Esophagus squamous epithelium (tissue), 5 donors: Measurements from ENCODE around the gene RIMKLA. TPM values are rescaled to one million over a fixed set of nuclear protein-coding genes. Genes with fewer than 3 reads are reported as not detected.

Source experiments
- DNase-seq: peaks from one replicate; lab custom pipeline; 2025; lab: John Stamatoyannopoulos, UW
- H3K27ac ChIP-seq, 4 donors: fragments of 200-600 bp; sonication (generic); one replicate each; pipeline ENCODE4 v1.5.1; 2016 to 2019; ENCODE audit warnings: mild to moderate bottlenecking in 1 of 4
- H3K27me3 ChIP-seq, 4 donors: fragments of 200-600 bp; sonication (generic); 1 replicate in 3 of 4; 2 replicates in 1 of 4; pipeline versions ENCODE4 v1.5.1 to v1.6.0; 2017 to 2021; ENCODE audit warnings: antibody characterized with exemption in 1 of 4
- H3K36me3 ChIP-seq, 3 donors: fragments of 200-600 bp; sonication (generic); one replicate each; pipeline ENCODE4 v1.5.1; 2016 to 2019
- H3K4me1 ChIP-seq, 3 donors: fragments of 200-600 bp; sonication (generic); one replicate each; pipeline ENCODE4 v1.5.1; 2017 to 2019
- H3K4me3 ChIP-seq, 4 donors: fragments of 200-600 bp; sonication (generic); 1 replicate in 3 of 4; 2 replicates in 1 of 4; pipeline ENCODE4 v1.5.1; 2016 to 2019; ENCODE audit warnings: mild to moderate bottlenecking in 2 of 4, moderate library complexity in 1 of 4
- H3K9me3 ChIP-seq, 3 donors: fragments of 200-600 bp; sonication (generic); one replicate each; pipeline ENCODE4 v1.5.1; 2016 to 2019
- CTCF ChIP-seq, 6 experiments: fragments of 450-650 bp in 4 of 6; fragments of 200-600 bp in 2 of 6; sonication (generic) in 2 of 6; IDR thresholded peaks; one replicate each; pipeline ENCODE4 v1.5.1; 2016 to 2019; ENCODE audit warnings: antibody characterized with exemption in 6 of 6, mild to moderate bottlenecking in 4 of 6, moderate library complexity in 4 of 6
- POLR2A ChIP-seq, 4 donors: fragments of 450-650 bp; IDR thresholded peaks; one replicate each; pipeline ENCODE4 v1.6.1; 2017; ENCODE audit warnings: antibody characterized with exemption in 4 of 4, mild to moderate bottlenecking in 4 of 4, moderate library complexity in 3 of 4
- WGBS, 2 donors: methylation state at CpG; one replicate each; pipeline ENCODE4 v1.1.5; 2018; 5-methylcytosine and 5-hydroxymethylcytosine counted together
- intact Hi-C: fragments of 100-400 bp; cut with DNase I; formaldehyde crosslinking; loops from one replicate; pipeline ENCODE4 v1.15.0; 2022
- total RNA-seq, 4 donors: library from RNA; depleted of rRNA; stranded (reverse); fragments of >200 nt; gene quantifications; one replicate each; pipeline ENCODE4 v1.1.0, GENCODE V29; 2016
- donor health status: DM: yes; HTN: yes; CAD: no.

Gene RIMKLA
- total RNA-seq, 4 donors from 2014 or later: 0.04 to 0.57 (median 0.06) TPM; not detected in 1

DNA sequence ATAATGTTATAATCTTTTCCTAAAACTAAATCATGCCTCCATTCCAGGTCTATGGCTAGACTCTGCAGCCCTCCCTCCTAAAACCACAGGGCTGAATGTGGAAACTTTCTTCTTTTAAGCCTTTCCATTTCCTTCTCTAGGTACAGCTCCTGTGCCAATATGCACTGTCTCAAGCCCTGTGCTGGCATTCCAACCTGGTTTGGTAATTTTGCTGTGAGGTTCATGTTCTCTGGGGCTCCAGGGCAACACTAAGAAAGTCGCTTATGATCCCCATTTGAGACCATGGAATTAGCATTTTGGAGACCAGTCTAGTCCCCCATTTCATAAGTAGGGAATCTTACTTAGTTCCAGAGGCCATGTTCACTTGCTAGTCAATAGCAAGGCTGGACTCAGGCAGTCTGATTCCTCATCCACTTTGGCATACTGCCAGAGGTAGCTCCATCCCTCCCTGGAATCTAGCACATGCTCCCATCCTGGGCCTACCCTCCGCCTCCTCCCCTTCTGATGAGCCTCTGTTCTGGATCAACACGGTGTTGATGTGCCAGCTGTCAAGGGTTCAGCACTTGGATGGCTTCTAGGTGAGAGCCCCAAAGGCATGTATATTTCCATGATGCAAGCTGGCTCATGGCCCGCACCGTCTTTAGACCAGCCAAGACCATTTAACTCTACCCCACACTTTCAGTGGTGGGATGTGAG is 38.7 kb downstream of the RIMKLA start:
- TF ChIP-seq POLR2A (IDR thresholded peaks at IDR 0.05) (no peak), CTCF (IDR thresholded peaks at IDR 0.05) (no peak)
- Histone ChIP-seq H3K4me1 (peaks cover 0 to 21% (median 4%) of the 10 kb centered on the region in 3 donors), H3K27ac (no peak overlapping the region), H3K9me3 (no peaks in the 10 kb centered on the region), H3K27me3 (peaks cover 0 to 5% (median 0%) of the 10 kb centered on the region in 4 donors), H3K36me3 (no peaks in the 10 kb centered on the region), H3K4me3 (no peak overlapping the region)
- WGBS, 2 donors: 64 to 100% methylated on average over 1 to 3 of the region's 5 CpGs
- DNase-seq: no peak
- intact Hi-C loops: no loop called here

GRCh38 chr1:42420121-42420520 is 39.5 kb downstream of the RIMKLA start:
- H3K9me3 ChIP-seq: no peaks in the 10 kb centered on the region
- TF ChIP-seq CTCF (IDR thresholded peaks at IDR 0.05) (no peak), POLR2A (IDR thresholded peaks at IDR 0.05) (no peak)
- H3K36me3 ChIP-seq: no peaks in the 10 kb centered on the region
- no peak for DNase-seq
- WGBS, 2 donors: 78 to 80% methylated on average over 7 of the region's 7 CpGs
- H3K4me1 ChIP-seq: peaks cover 0 to 21% (median 4%) of the 10 kb centered on the region in 3 donors
- intact Hi-C loops: no loop called here
- peaks cover 0 to 5% (median 0%) of the 10 kb centered on the region in 4 donors for H3K27me3 ChIP-seq
- no peak overlapping the region for H3K27ac ChIP-seq
- no peak overlapping the region for H3K4me3 ChIP-seq

DNA sequence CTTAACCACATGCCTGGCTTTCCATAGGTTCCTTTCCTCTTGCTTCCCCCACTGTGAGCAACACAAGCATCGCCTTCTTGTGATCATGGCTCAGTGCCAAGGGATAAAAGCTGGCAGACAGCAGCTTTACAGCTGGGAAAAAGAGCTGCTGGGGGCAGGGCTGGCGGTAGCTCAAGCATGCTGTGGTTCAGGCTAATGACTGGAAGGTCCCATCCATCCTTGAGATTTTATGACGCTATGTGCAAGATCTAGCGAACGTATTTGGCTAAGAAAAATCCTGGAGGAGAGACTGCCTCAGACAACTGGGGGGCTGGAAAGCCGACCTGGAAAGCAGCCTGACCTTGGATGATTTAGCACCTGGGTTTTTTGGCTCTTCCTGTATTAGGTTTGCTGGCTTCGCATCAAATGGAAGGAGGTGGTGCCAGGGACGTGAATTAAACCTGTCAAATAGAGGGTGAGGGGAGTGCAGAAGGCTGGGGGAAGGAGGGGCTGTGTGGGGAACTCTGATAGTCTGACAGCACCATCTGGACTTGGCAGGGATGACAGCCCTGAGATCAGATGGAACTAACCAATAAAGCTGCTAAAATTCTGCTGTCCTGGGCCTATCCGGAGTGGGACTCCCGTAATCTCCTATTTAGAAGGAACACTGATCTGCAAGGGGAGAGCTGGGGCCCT is 40.5 kb downstream of the RIMKLA start:
- intact Hi-C loops: no loop called here
- DNase-seq: no peak
- no peak overlapping the region for H3K27ac ChIP-seq
- peaks cover 0 to 5% (median 0%) of the 10 kb centered on the region in 4 donors for H3K27me3 ChIP-seq
- peaks cover 0 to 21% (median 4%) of the 10 kb centered on the region in 3 donors for H3K4me1 ChIP-seq
- TF ChIP-seq CTCF (IDR thresholded peaks at IDR 0.05): no peak
- H3K9me3 ChIP-seq: no peaks in the 10 kb centered on the region
- no peak overlapping the region for H3K4me3 ChIP-seq
- H3K36me3 ChIP-seq: no peaks in the 10 kb centered on the region
- WGBS, 2 donors: 4 to 23% methylated on average over 8 to 10 of the region's 10 CpGs

- intact Hi-C loops: no loop called here
These were observed 42.1 kb downstream of the RIMKLA start for GRCh38 chr1:42422737-42423136.

More at GRCh38 chr1:42422737-42423136, 42.1 kb downstream of the RIMKLA start:
- peaks cover 0 to 5% (median 0%) of the 10 kb centered on the region in 4 donors for H3K27me3 ChIP-seq
- WGBS, 2 donors: 72 to 76% methylated on average over 9 of the region's 9 CpGs
- DNase-seq: no peak
- TF ChIP-seq CTCF (IDR thresholded peaks at IDR 0.05) (no peak), POLR2A (IDR thresholded peaks at IDR 0.05) (no peak)
- H3K9me3 ChIP-seq: no peaks in the 10 kb centered on the region
- H3K4me1 ChIP-seq: peaks cover 0 to 21% (median 4%) of the 10 kb centered on the region in 3 donors
- H3K27ac ChIP-seq: no peak overlapping the region
- no peaks in the 10 kb centered on the region for H3K36me3 ChIP-seq
- H3K4me3 ChIP-seq: no peak overlapping the region
